ENCODE data around the gene TP63.

DNA sequence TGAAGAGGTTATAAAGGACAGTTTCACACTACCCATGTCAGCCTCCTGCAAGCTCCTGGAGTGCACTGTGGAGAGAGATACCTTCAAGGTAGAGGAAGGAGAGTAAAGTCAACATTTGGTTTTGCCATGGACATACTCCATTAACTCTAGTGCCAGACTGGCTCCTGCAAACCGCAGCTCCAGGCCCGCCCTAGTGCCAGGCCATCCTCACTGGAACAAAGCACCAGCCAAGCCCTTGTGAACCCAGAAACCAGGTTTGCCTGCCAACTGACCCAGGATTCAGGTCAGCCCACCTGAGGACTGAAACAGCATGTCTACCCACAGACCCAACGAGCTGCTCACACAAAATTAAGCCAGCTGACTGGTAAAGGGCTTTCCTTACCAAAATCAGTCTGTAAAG lies 41.0 kb upstream of the TP63 start:
- TF ChIP-seq POLR2AphosphoS5 (IDR thresholded peaks at IDR 0.05; ENCODE audit: low read depth, low read length) (no peak), POLR2A (IDR thresholded peaks at IDR 0.05; ENCODE audit: low read depth, low read length) (no peak), TAF1 (IDR thresholded peaks at IDR 0.05; ENCODE audit: low read depth, low read length) (no peak), SPI1 (IDR thresholded peaks at IDR 0.05; ENCODE audit: low read depth, low read length) (no peak), POU2F2 (IDR thresholded peaks at IDR 0.05; ENCODE audit: low read depth, low read length) (no peak), PAX5 (IDR thresholded peaks at IDR 0.05; ENCODE audit: insufficient read depth, low read length, severe bottlenecking) (no peak)

Data from GM12891 (cell line).